ENCODE results near the gene SPSB2. TPM values are rescaled to one million over a fixed set of nuclear protein-coding genes. Genes with fewer than 3 reads are reported as not detected.

The SPSB2 gene
- total and polyA plus RNA-seq, 3 donors from 2014 or later = 11.6 to 22.0 (median 21.3) TPM

DNA sequence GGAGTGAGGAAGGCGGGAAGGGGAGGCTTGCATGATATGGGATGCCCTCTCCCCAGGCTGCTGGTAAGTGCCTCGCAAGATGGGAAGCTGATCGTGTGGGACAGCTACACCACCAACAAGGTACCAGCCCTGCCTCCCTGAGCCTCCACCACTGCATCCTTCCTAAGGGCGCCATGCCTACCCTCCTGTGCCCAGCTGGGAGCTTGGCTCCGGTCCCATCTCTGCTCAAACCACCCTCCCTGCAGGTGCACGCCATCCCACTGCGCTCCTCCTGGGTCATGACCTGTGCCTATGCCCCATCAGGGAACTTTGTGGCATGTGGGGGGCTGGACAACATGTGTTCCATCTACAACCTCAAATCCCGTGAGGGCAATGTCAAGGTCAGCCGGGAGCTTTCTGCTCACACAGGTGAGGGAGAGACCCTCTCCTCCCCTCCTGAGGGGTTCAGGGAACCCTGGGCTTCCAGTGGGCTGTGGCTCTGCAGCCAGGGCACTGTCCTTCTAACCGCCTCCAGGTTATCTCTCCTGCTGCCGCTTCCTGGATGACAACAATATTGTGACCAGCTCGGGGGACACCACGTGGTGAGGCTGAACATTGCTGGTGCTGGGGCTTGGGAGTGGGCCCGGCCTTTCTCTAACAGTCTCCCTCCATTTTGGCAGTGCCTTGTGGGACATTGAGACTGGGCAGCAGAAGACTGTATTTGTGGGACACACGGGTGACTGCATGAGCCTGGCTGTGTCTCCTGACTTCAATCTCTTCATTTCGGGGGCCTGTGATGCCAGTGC is 29.8 kb downstream of the SPSB2 start:
- TF ChIP-seq POLR2A (IDR thresholded peaks at IDR 0.05) = no peak
- TF ChIP-seq, protein P1, sequence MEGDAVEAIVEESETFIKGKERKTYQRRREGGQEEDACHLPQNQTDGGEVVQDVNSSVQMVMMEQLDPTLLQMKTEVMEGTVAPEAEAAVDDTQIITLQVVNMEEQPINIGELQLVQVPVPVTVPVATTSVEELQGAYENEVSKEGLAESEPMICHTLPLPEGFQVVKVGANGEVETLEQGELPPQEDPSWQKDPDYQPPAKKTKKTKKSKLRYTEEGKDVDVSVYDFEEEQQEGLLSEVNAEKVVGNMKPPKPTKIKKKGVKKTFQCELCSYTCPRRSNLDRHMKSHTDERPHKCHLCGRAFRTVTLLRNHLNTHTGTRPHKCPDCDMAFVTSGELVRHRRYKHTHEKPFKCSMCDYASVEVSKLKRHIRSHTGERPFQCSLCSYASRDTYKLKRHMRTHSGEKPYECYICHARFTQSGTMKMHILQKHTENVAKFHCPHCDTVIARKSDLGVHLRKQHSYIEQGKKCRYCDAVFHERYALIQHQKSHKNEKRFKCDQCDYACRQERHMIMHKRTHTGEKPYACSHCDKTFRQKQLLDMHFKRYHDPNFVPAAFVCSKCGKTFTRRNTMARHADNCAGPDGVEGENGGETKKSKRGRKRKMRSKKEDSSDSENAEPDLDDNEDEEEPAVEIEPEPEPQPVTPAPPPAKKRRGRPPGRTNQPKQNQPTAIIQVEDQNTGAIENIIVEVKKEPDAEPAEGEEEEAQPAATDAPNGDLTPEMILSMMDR (IDR thresholded peaks at IDR 0.05) = no peak
- Histone ChIP-seq H3K36me3 (ENCODE audit: low read depth, missing control alignments) (no peaks in the 10 kb centered on the region), H3K4me3 (no peak overlapping the region), H3K9me3 (no peaks in the 10 kb centered on the region), H3K27me3 (no peaks in the 10 kb centered on the region), H3K27ac (no peak overlapping the region), H3K4me1 (no peaks in the 10 kb centered on the region)
- 76% methylated on average over 8 to 16 of the region's 16 CpGs for WGBS, 2 donors
- DNase-seq = no peak
- intact Hi-C loops (cut with DNase I; ENCODE audit: low total_unique reads) = no loop called here

DNA sequence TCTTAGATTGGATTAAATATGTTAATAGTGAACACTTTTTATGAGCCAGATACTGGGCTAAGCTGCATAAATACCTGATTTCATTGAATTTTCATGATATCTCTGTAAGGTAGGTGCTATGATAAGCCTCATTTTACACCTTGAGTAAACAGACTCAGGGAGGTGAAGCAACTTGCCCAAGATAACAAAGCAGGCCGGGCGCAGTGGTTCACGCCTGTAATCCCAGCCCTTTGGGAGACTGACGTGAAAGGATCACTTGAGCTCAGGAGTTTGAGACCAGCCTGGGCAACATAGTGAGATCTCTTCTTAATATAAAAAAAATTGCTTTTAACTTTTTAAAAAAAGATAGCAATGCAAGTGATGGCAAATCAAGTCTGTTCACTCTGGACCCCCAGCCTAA is 31.0 kb downstream of the SPSB2 start:
- Histone ChIP-seq H3K4me3 (no peak overlapping the region), H3K4me1 (no peaks in the 10 kb centered on the region), H3K27me3 (no peaks in the 10 kb centered on the region), H3K27ac (no peak overlapping the region), H3K9me3 (no peaks in the 10 kb centered on the region), H3K36me3 (ENCODE audit: low read depth, missing control alignments) (no peaks in the 10 kb centered on the region)
- WGBS, 2 donors = 90 to 93% methylated on average over 4 of the region's 4 CpGs
- DNase-seq = no peak
- TF ChIP-seq POLR2A (IDR thresholded peaks at IDR 0.05) = no peak
- TF ChIP-seq, protein P1 (IDR thresholded peaks at IDR 0.05) = no peak
- intact Hi-C loops (cut with DNase I; ENCODE audit: low total_unique reads) = no loop called here

DNA sequence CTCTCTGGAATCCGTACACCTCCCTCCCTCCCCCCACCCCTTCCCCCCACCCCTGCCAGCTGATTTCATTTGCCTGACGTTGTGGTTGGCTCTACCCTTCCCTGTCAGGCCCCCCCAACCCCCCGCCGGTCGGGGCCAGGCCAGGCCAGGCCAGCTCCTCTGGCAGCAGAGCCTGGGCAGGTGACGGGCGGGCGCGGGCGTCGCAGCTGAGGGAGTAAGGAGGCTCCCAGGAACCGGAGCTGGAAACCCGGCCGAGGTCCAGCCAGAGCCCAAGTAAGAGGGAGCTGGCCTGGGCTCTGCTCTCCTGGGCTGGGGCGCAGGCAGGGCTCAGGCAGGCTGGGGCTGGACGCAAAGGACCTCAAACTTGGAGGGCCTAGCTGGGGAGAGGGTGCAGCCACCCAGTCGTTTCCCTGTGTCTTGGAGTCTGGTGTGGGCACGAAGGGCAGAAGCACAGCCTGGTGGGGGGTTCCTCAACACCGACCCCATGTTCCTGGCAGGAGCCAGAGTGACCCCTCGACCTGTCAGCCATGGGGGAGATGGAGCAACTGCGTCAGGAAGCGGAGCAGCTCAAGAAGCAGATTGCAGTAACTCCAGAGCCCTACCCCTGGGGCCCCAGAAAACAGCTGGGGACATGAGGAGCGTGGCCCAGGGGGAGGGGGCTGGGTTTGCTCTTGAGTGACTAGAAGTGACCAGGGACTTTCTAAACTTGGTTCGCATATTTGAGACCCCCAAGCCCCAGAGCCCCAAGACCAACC is 32.2 kb downstream of the SPSB2 start, which contains the start of gene GNB3:
Gene GNB3, plus strand, starts transcription at position 165 of the 755 bp plus-strand sequence. Its CDS starts 363 bp downstream, at position 528.
- Histone ChIP-seq H3K4me1 (no peaks in the 10 kb centered on the region), H3K27ac (no peak within 1 kb of the TSS), H3K36me3 (ENCODE audit: low read depth, missing control alignments) (no peaks in the 10 kb centered on the region), H3K4me3 (no peak within 1 kb of the TSS), H3K27me3 (no peaks in the 10 kb centered on the region), H3K9me3 (no peaks in the 10 kb centered on the region)
- DNase-seq = no peak
- intact Hi-C loops (cut with DNase I; ENCODE audit: low total_unique reads) = no loop called here
- TF ChIP-seq, protein P1 (IDR thresholded peaks at IDR 0.05) = no peak
- TF ChIP-seq POLR2A (IDR thresholded peaks at IDR 0.05) = no peak
- WGBS, 2 donors = 68 to 81% methylated on average over 12 to 24 of the region's 24 CpGs

DNA sequence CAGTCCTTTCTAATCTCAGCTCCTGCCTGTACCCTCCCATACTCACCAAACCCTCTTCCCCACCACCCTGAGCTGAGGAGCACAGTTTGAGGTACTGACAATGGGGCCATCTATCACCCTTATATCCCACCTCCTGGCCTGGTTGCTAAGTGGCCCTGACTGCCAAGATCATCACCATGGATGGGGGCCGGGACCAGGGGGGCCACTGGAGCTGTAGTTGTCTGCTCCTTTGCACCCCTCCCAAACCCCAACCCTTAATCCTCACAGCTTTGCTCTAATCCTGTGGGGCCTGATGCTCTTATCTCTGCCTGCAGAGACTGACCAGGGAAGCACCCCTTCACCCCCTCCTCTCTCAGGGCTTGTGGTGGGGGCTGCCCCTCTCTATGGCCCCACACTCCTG is 32.8 kb downstream of the SPSB2 start:
- DNase-seq = no peak
- no peaks in the 10 kb centered on the region for H3K4me1 ChIP-seq
- H3K27me3 ChIP-seq = no peaks in the 10 kb centered on the region
- TF ChIP-seq POLR2A (IDR thresholded peaks at IDR 0.05) = no peak
- TF ChIP-seq, protein P1 (IDR thresholded peaks at IDR 0.05) = no peak
- 55 to 100% methylated on average over 1 of the region's 1 CpG for WGBS, 2 donors
- H3K4me3 ChIP-seq = no peak overlapping the region
- no peak overlapping the region for H3K27ac ChIP-seq
- no peaks in the 10 kb centered on the region for H3K36me3 ChIP-seq (ENCODE audit: low read depth, missing control alignments)
- H3K9me3 ChIP-seq = no peaks in the 10 kb centered on the region
- intact Hi-C loops (cut with DNase I; ENCODE audit: low total_unique reads) = no loop called here
